ENCODE measurements around the gene SMIM22.

SMIM22 gene

DNA sequence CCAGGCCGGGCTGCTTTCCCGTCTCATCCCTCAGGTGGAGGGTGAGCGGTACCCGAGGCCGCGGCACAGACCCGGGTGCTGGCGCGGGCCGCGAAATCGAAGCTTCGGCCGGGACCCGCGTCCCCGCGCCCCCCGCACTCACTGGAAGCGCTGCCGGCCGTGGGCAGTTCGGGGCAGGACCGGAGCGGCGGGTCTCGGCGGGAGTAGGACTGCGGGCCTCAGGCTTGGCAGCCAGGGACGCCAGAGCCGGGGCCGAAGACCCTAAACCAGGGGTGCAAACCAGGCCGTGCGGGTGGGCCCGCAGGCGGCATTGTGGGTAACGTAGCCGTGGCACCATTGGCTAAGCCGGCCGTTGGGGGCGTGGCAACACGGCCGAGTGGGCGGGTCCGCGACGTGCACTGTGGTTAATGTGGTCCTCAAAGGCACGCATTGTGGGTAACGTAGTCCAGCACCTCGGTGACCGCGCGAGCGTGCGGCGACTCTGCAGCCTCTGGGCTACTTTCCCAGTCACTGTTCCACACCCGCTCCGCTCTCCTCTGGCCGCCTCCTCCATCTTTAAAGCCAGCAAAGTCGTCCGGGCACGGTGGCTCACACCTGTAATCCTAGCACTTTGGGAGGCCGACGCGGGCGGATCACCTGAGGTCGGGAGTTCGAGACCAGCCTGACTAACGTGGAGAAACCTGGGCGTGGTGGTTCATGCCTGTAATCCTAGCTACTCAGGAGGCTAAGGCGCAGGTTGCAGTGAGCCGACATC lies 28.1 kb upstream of the SMIM22 start, which contains the start of gene ZNF500:
ZNF500 (minus strand) TSS at position 288 of the 754 bp plus-strand sequence. CDS start 1,184 bp downstream, outside the sequence.
- H3K4me3 ChIP-seq (ENCODE audit: low read depth in 1 of 2, low read length in 1 of 2): peak within 1 kb of the TSS; percentile 80 to 97
- peak within 1 kb of the TSS; percentile 49 for H3K27ac ChIP-seq
- H3K4me1 ChIP-seq (ENCODE audit: control insufficient read depth in 1 of 2, insufficient read depth in 1 of 2, low read depth in 1 of 2, low read length in 1 of 2): peaks cover 32 to 33% of the 10 kb centered on the region in 2 experiments
- no peaks in the 10 kb centered on the region for H3K27me3 ChIP-seq
- peaks cover 15% of the 10 kb centered on the region for H3K36me3 ChIP-seq
- no peaks in the 10 kb centered on the region for H3K9me3 ChIP-seq
- TF ChIP-seq, protein P1, sequence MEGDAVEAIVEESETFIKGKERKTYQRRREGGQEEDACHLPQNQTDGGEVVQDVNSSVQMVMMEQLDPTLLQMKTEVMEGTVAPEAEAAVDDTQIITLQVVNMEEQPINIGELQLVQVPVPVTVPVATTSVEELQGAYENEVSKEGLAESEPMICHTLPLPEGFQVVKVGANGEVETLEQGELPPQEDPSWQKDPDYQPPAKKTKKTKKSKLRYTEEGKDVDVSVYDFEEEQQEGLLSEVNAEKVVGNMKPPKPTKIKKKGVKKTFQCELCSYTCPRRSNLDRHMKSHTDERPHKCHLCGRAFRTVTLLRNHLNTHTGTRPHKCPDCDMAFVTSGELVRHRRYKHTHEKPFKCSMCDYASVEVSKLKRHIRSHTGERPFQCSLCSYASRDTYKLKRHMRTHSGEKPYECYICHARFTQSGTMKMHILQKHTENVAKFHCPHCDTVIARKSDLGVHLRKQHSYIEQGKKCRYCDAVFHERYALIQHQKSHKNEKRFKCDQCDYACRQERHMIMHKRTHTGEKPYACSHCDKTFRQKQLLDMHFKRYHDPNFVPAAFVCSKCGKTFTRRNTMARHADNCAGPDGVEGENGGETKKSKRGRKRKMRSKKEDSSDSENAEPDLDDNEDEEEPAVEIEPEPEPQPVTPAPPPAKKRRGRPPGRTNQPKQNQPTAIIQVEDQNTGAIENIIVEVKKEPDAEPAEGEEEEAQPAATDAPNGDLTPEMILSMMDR (IDR thresholded peaks at IDR 0.05): peak; percentile 1

GRCh38 chr16:4767872-4768548 lies 27.2 kb upstream of the SMIM22 start:
- H3K9me3 ChIP-seq: no peaks in the 10 kb centered on the region
- TF ChIP-seq, protein P1 (IDR thresholded peaks at IDR 0.05): no peak
- peak overlapping the region; percentile 80 to 97 for H3K4me3 ChIP-seq (ENCODE audit: low read depth in 1 of 2, low read length in 1 of 2)
- H3K4me1 ChIP-seq (ENCODE audit: control insufficient read depth in 1 of 2, insufficient read depth in 1 of 2, low read depth in 1 of 2, low read length in 1 of 2): peaks cover 32 to 33% of the 10 kb centered on the region in 2 experiments
- no peaks in the 10 kb centered on the region for H3K27me3 ChIP-seq
- H3K36me3 ChIP-seq: peaks cover 7% of the 10 kb centered on the region
- H3K27ac ChIP-seq: peak overlapping the region; percentile 49

- Histone ChIP-seq H3K27me3 (no peaks in the 10 kb centered on the region), H3K36me3 (peaks cover 3% of the 10 kb centered on the region), H3K4me3 (ENCODE audit: low read depth in 1 of 2, low read length in 1 of 2) (peak overlapping the region; percentile 80 to 97), H3K4me1 (ENCODE audit: control insufficient read depth in 1 of 2, insufficient read depth in 1 of 2, low read depth in 1 of 2, low read length in 1 of 2) (peaks cover 32 to 33% of the 10 kb centered on the region in 2 experiments), H3K27ac (peak overlapping the region; percentile 49), H3K9me3 (no peaks in the 10 kb centered on the region)
- TF ChIP-seq, protein P1 (IDR thresholded peaks at IDR 0.05): no peak
Measured at GRCh38 chr16:4768549-4769305, 26.4 kb upstream of the SMIM22 start.

DNA sequence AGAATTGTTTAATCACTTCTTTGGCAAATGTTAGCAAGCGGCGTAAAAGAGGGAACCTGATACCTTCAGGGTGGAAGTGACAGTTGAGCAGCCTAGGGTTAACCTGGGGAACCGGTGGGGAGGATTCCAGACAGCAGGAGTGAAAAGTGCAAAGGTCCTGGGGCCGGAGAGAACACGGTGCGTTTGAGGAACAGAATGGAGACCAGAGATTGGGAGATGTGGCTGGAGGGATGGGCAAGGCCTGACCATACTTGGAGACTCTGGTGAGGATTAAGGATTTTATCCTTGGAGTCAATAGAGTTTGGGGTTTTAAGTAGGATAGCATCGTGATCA lies 25.9 kb upstream of the SMIM22 start:
- H3K27ac ChIP-seq: peak overlapping the region; percentile 49
- peak overlapping the region; percentile 80 to 97 for H3K4me3 ChIP-seq (ENCODE audit: low read depth in 1 of 2, low read length in 1 of 2)

DNA sequence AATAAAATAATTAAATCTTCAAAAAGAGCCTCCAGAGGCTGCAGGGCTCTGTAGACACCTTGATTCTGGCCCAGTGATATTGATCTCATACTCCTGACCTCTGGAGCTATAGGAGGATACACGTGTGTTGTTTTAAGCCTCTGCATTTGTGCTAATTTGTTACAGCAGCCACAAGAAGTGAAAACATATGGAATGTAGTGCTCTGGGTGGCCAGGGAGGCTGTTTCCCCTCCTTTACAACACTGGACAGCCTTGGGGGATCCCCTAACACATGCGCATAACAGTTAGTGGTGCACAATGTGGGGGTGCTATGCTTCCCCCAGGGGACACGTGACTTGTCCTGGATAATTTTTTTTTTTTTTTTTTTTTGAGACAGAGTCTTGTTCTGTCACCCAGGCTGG lies 23.5 kb upstream of the SMIM22 start:
- H3K4me1 ChIP-seq (ENCODE audit: control insufficient read depth in 1 of 2, insufficient read depth in 1 of 2, low read depth in 1 of 2, low read length in 1 of 2): peaks cover 34 to 35% of the 10 kb centered on the region in 2 experiments
- H3K36me3 ChIP-seq: no peaks in the 10 kb centered on the region
- H3K9me3 ChIP-seq: no peaks in the 10 kb centered on the region
- no peak overlapping the region for H3K27ac ChIP-seq
- TF ChIP-seq, protein P1 (IDR thresholded peaks at IDR 0.05): no peak
- no peak overlapping the region for H3K4me3 ChIP-seq (ENCODE audit: low read depth in 1 of 2, low read length in 1 of 2)
- H3K27me3 ChIP-seq: no peaks in the 10 kb centered on the region

More for the DNA sequence above, 25.9 kb upstream of the SMIM22 start:
- TF ChIP-seq, protein P1 (IDR thresholded peaks at IDR 0.05): no peak
- Histone ChIP-seq H3K4me1 (ENCODE audit: control insufficient read depth in 1 of 2, insufficient read depth in 1 of 2, low read depth in 1 of 2, low read length in 1 of 2) (peaks cover 36% of the 10 kb centered on the region in 2 experiments), H3K36me3 (no peaks in the 10 kb centered on the region), H3K27me3 (no peaks in the 10 kb centered on the region), H3K9me3 (no peaks in the 10 kb centered on the region)
